K562 treated with DMSO at 1 percent for 48 hours (cell line): ENCODE results near the gene P4HA1. TPM values are rescaled to one million over a fixed set of nuclear protein-coding genes. Genes with fewer than 3 reads are reported as not detected.

Source experiments
- total RNA-seq: library from RNA; unstranded; fragments of 300-600 nt; gene quantifications from 2 replicates; pipeline ENCODE4 v1.2.3, GENCODE V29; 2022; ENCODE audit warnings: low replicate concordance; ENCODE audit errors: extremely low read depth

P4HA1 gene
- total RNA-seq, result not detected in 2 replicates

GRCh38 chr10:73096449-73097304 is at the start of gene P4HA1:
Gene P4HA1, minus strand, starts transcription at chr10:73096866. Its CDS starts 21,983 bp downstream, at chr10:73074883.

GRCh38 chr10:73110345-73110849 is 13.7 kb upstream of the P4HA1 start, which contains the start of gene NUDT13:
Gene NUDT13, plus strand, starts transcription at chr10:73110455. Its CDS starts 3,911 bp downstream, at chr10:73114366.

Other genes starting within 250 kb of the P4HA1 start
- gene OIT3, start 203.1 kb downstream of the P4HA1 start, total RNA-seq, result not detected in 2 replicates
- not detected in 2 replicates for gene PLA2G12B, start 142.1 kb downstream of the P4HA1 start, total RNA-seq
- not detected in 2 replicates for gene NUDT13, start 13.6 kb upstream of the P4HA1 start, total RNA-seq
- gene ECD, start 71.1 kb upstream of the P4HA1 start, total RNA-seq, result not detected in 2 replicates
- gene FAM149B1, start 71.3 kb upstream of the P4HA1 start, total RNA-seq, result not detected in 2 replicates
- gene DNAJC9, start 150.4 kb upstream of the P4HA1 start, total RNA-seq, result not detected in 2 replicates
- gene MRPS16, start 155.8 kb upstream of the P4HA1 start, total RNA-seq, result 145 TPM in 1 of 2 replicates, not detected in the other